Left lung (tissue), 10 donors: ENCODE measurements around the gene TCFL5. TPM values are rescaled to one million over a fixed set of nuclear protein-coding genes. Genes with fewer than 3 reads are reported as not detected.

Source experiments
- ATAC-seq: fragments of 200-7000 bp; cut with Tn5 transposase; one replicate; pipeline ENCODE4 v1.9.1; 2020; ENCODE audit warnings: moderate library complexity
- DNase-seq, 4 donors: peaks; one replicate each; pipeline ENCODE4 v3.0.0-alpha.2; 2013 to 2020
- H3K27ac ChIP-seq, 2 donors: fragments of 200-600 bp; sonication (generic) in 1 of 2; one replicate each; pipeline versions ENCODE4 v1.5.0 to v1.8.0; 2020 to 2021
- H3K27me3 ChIP-seq, 2 donors: fragments of 200-600 bp; sonication (generic) in 1 of 2; one replicate each; pipeline versions ENCODE4 v1.5.0 to v1.8.0; 2020 to 2021
- H3K36me3 ChIP-seq, 2 donors: fragments of 200-600 bp; sonication (generic) in 1 of 2; one replicate each; pipeline versions ENCODE4 v1.5.0 to v1.8.0; 2020 to 2021
- H3K4me1 ChIP-seq, 2 donors: fragments of 200-600 bp; one replicate each; pipeline ENCODE4 v1.8.0; 2021
- H3K4me3 ChIP-seq, 2 donors: fragments of 200-600 bp; sonication (generic) in 1 of 2; one replicate each; pipeline versions ENCODE4 v1.5.0 to v1.8.0; 2020 to 2021; ENCODE audit warnings: mild to moderate bottlenecking in 1 of 2
- H3K9me3 ChIP-seq, 2 donors: fragments of 200-600 bp; sonication (generic) in 1 of 2; one replicate each; pipeline versions ENCODE4 v1.5.0 to v1.8.0; 2020 to 2021
- CTCF ChIP-seq, 2 donors: fragments of 200-600 bp; sonication (generic) in 1 of 2; IDR thresholded peaks; one replicate each; pipeline versions ENCODE4 v1.5.0 to v1.8.0; 2021; ENCODE audit warnings: antibody characterized with exemption in 2 of 2
- intact Hi-C, 2 donors: fragments of 100-400 bp; cut with DNase I; formaldehyde crosslinking; loops; one replicate each; pipeline versions ENCODE4 v1.11.2 to v1.14.2; 2022
- polyA plus RNA-seq, 6 donors: library from polyadenylated mRNA; unstranded; fragments of 120-200 nt; gene quantifications; one replicate each; pipeline ENCODE4 v1.2.1, GENCODE V29; 2013; ENCODE audit not compliant: insufficient read length in 6 of 6
- total RNA-seq, 2 donors: library from RNA; stranded (reverse); fragmentation: NEBNext Ultra II Directional; extraction: Animal tissue kit (Norgen Biotek cat#: 25700); gene quantifications; one replicate each; pipeline ENCODE4 v1.2.1, GENCODE V29; 2021
- donor health status: DM: no; HTN: yes; CAD: no.
- donor health status: DM: no; HTN: no; CAD: no.

TCFL5 gene
- total and polyA plus RNA-seq, 8 donors: 7.4 to 13.7 (median 10.9) TPM

- Histone ChIP-seq H3K4me3 (no peak overlapping the region), H3K9me3 (no peaks in the 10 kb centered on the region), H3K27ac (no peak overlapping the region), H3K36me3 (peaks cover 20 to 100% of the 10 kb centered on the region in 2 donors), H3K4me1 (no peaks in the 10 kb centered on the region), H3K27me3 (no peaks in the 10 kb centered on the region)
- intact Hi-C loops: no loop called here
- no peak for DNase-seq
- peak in 1 of 2 donors; percentile 29 for TF ChIP-seq CTCF (IDR thresholded peaks at IDR 0.05)
- no peak for ATAC-seq
Observed at GRCh38 chr20:62907384-62908317, 46.0 kb upstream of the TCFL5 start.

- no peaks in the 10 kb centered on the region for H3K27me3 ChIP-seq
- H3K27ac ChIP-seq: no peak overlapping the region
- DNase-seq: no peak
- no peak overlapping the region for H3K4me3 ChIP-seq
- no peaks in the 10 kb centered on the region for H3K9me3 ChIP-seq
- H3K36me3 ChIP-seq: peaks cover 20 to 100% of the 10 kb centered on the region in 2 donors
- no peak for TF ChIP-seq CTCF (IDR thresholded peaks at IDR 0.05)
- H3K4me1 ChIP-seq: no peaks in the 10 kb centered on the region
- intact Hi-C loops: no loop called here
- ATAC-seq: no peak
Observed at GRCh38 chr20:62906647-62907375, 45.2 kb upstream of the TCFL5 start.

GRCh38 chr20:62906209-62906608 lies 44.6 kb upstream of the TCFL5 start:
- ATAC-seq (no peak), DNase-seq (no peak)
- Histone ChIP-seq H3K4me1 (no peaks in the 10 kb centered on the region), H3K4me3 (no peak overlapping the region), H3K36me3 (peaks cover 20 to 100% of the 10 kb centered on the region in 2 donors), H3K27me3 (no peaks in the 10 kb centered on the region), H3K27ac (no peak overlapping the region), H3K9me3 (no peaks in the 10 kb centered on the region)
- intact Hi-C loops: no loop called here
- TF ChIP-seq CTCF (IDR thresholded peaks at IDR 0.05): no peak

- Histone ChIP-seq H3K27ac (no peak overlapping the region), H3K4me3 (no peak overlapping the region), H3K36me3 (peaks cover 20 to 99% of the 10 kb centered on the region in 2 donors), H3K4me1 (peaks cover 0 to 2% of the 10 kb centered on the region in 2 donors), H3K9me3 (no peaks in the 10 kb centered on the region), H3K27me3 (no peaks in the 10 kb centered on the region)
- DNase-seq (no peak), ATAC-seq (no peak)
- no peak for TF ChIP-seq CTCF (IDR thresholded peaks at IDR 0.05)
- intact Hi-C loops: no loop called here
Observed at GRCh38 chr20:62905536-62906117, 44.0 kb upstream of the TCFL5 start.
